ENCODE data around the gene TREML1. TPM values are rescaled to one million over a fixed set of nuclear protein-coding genes. Genes with fewer than 3 reads are reported as not detected.

TREML1 gene
- total and polyA plus RNA-seq, 12 donors: 0.28 to 4.7 (median 0.88) TPM; not detected in 2

DNA sequence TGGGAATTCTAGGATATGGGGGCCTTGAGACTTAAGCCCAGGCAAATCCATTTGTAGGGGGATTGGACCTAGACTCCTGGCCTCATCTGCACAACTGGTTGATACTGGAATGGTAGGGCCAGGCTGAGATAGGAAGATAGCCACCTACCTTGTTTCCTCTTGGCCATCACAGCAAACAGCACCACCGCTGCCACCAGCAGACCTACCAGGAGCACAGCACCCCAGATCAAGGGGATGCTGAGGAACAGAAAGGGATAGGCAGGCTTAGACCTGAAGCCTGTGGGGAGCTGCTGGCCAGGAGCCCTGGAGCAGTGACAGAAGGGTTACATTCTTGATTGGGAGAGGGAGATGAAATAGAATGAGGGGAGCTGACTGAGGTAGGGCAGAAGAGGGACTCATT is 3.5 kb downstream of the TREML1 start:
- TF ChIP-seq POLR2A (IDR thresholded peaks at IDR 0.05) (no peak), CTCF (IDR thresholded peaks at IDR 0.05) (no peak)
- Histone ChIP-seq H3K27ac (no peak overlapping the region), H3K36me3 (replicated peaks in 1 of 2) (peaks cover 0 to 5% of the 10 kb centered on the region in 2 donors), H3K4me1 (replicated peaks in 1 of 2) (no peaks in the 10 kb centered on the region), H3K9me3 (replicated peaks in 1 of 3) (peaks cover 0 to 4% (median 0%) of the 10 kb centered on the region in 3 donors), H3K27me3 (no peaks in the 10 kb centered on the region), H3K4me3 (no peak overlapping the region)
- 83 to 92% (median 87%) methylated on average over 1 of the region's 1 CpG; no CpG with 5 or more reads in 1 of the 4 donors for WGBS, 4 donors
- DNase-seq: no peak
- intact Hi-C loops (cut with DNase I): no loop called here

DNA sequence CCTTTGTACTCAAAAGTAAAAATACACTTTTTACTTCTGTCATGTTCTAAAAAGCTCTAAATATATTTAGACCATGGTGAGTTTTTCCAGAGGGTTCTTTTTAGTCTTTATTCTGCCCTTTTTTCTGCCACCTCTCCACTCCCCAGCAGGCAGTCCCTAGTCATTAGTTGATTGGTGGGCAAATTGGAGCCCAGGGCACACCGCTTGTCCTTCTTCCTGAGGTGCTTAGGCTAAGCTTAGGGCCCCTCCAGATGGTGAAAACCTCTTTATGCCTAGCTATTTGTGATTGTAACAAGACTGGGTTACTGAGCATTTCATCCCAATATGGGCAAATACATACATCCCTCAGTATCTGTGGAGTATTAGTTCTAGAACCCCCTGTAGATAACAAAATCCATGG is 6.2 kb downstream of the TREML1 start:
- WGBS, 4 donors: 100% methylated on average over 1 of the region's 1 CpG
- H3K36me3 ChIP-seq (replicated peaks in 1 of 2): peaks cover 0 to 5% of the 10 kb centered on the region in 2 donors
- H3K27ac ChIP-seq: no peak overlapping the region
- no peak overlapping the region for H3K4me3 ChIP-seq
- H3K27me3 ChIP-seq: no peaks in the 10 kb centered on the region
- no peaks in the 10 kb centered on the region for H3K4me1 ChIP-seq (replicated peaks in 1 of 2)
- TF ChIP-seq POLR2A (IDR thresholded peaks at IDR 0.05) (no peak), CTCF (IDR thresholded peaks at IDR 0.05) (no peak)
- intact Hi-C loops (cut with DNase I): no loop called here
- DNase-seq: no peak
- H3K9me3 ChIP-seq (replicated peaks in 1 of 3): peaks cover 0 to 4% (median 0%) of the 10 kb centered on the region in 3 donors

DNA sequence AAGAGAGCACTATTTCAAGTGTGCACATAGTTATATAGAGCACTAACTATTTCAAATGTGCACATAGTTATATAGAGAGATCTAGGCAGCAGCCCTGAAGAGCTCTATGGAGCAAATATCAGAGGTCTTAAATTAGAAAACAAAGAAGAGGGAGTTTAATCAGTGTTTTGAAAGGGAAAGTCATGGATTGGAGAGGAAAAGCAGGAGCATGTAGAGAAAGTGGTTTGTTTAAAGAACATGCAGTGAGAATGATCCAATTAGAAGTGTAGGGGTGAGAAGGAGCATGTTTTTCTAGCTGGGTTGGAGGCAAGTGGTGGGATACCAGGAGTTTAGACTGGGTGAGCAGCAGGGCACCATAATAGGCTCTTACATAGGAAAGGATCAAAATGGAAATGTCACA is 17.2 kb downstream of the TREML1 start:
- intact Hi-C loops (cut with DNase I): no loop called here
- no peak for DNase-seq
- TF ChIP-seq CTCF (IDR thresholded peaks at IDR 0.05): no peak
- no peak for TF ChIP-seq POLR2A (IDR thresholded peaks at IDR 0.05)
- Histone ChIP-seq H3K27me3 (no peaks in the 10 kb centered on the region), H3K36me3 (replicated peaks in 1 of 2) (no peaks in the 10 kb centered on the region), H3K27ac (no peak overlapping the region), H3K9me3 (replicated peaks in 1 of 3) (no peaks in the 10 kb centered on the region), H3K4me3 (no peak overlapping the region), H3K4me1 (replicated peaks in 1 of 2) (no peaks in the 10 kb centered on the region)

- H3K4me1 ChIP-seq (replicated peaks in 1 of 2): no peaks in the 10 kb centered on the region
- WGBS, 4 donors: 89 to 94% (median 90%) methylated on average over 3 of the region's 3 CpGs
- no peaks in the 10 kb centered on the region for H3K9me3 ChIP-seq (replicated peaks in 1 of 3)
- no peak overlapping the region for H3K4me3 ChIP-seq
- TF ChIP-seq CTCF (IDR thresholded peaks at IDR 0.05) (no peak), POLR2A (IDR thresholded peaks at IDR 0.05) (no peak)
- no peak for DNase-seq
- H3K27me3 ChIP-seq: no peaks in the 10 kb centered on the region
- intact Hi-C loops (cut with DNase I): no loop called here
- no peak overlapping the region for H3K27ac ChIP-seq
- H3K36me3 ChIP-seq (replicated peaks in 1 of 2): no peaks in the 10 kb centered on the region
These were observed 18.9 kb downstream of the TREML1 start for GRCh38 chr6:41135062-41135832.
